HFF-Myc (cell line): Measurements from ENCODE around the gene ITPKA.
A peak's percentile ranks its signal among the peaks of the same experiment; 100 is the strongest.

ENCODE experiments used
- DNase-seq: peaks from one replicate; pipeline ENCODE4 v3.0.0-alpha.2; 2011; ENCODE audit warnings: low read depth; ENCODE audit errors: extremely low read depth
- H3K4me3 ChIP-seq: replicated peaks from 2 replicates; pipeline ENCODE4 v1.5.1; 2011; ENCODE audit warnings: low read depth, mild to moderate bottlenecking, control low read depth, low read length
- CTCF ChIP-seq: IDR thresholded peaks from 2 replicates; pipeline ENCODE4 v1.5.1; 2012; ENCODE audit warnings: mild to moderate bottlenecking, low read depth, low read length, control low read depth; ENCODE audit errors: missing control alignments

Gene ITPKA

GRCh38 chr15:41543521-41543870, 49.8 kb downstream of the ITPKA start:
- no peak for DNase-seq
- TF ChIP-seq CTCF, result no peak
- peak overlapping the region; percentile 96 for H3K4me3 ChIP-seq

- H3K4me3 ChIP-seq, result peak overlapping the region; percentile 96
- no peak for TF ChIP-seq CTCF
- no peak for DNase-seq
These were observed 51.0 kb downstream of the ITPKA start for GRCh38 chr15:41544650-41545015.

- TF ChIP-seq CTCF, result no peak
- DNase-seq, result no peak
- H3K4me3 ChIP-seq, result no peak overlapping the region
These were observed 51.5 kb downstream of the ITPKA start for GRCh38 chr15:41545218-41545617.

GRCh38 chr15:41546851-41547786, 53.4 kb downstream of the ITPKA start:
- no peak for DNase-seq
- no peak overlapping the region for H3K4me3 ChIP-seq
- TF ChIP-seq CTCF, result no peak

- no peak for DNase-seq
- no peak for TF ChIP-seq CTCF
- no peak overlapping the region for H3K4me3 ChIP-seq
These were observed 56.5 kb downstream of the ITPKA start for GRCh38 chr15:41550066-41550775.
